ENCODE measurements around the gene SLC38A11.
"Not testable (repeated sequence)": the region's sequence is repeated elsewhere in the genome, so short reads cannot be mapped to it uniquely, and the experiment has no call there.

SLC38A11 gene

GRCh38 chr2:164954954-164955701 lies at the start of gene SLC38A11:
SLC38A11 (minus strand) TSS chr2:164955525; CDS start chr2:164955247, 278 bp downstream.
- DNase-seq = no peak

GRCh38 chr2:165003443-165004130 lies 48.3 kb upstream of the SLC38A11 start:
- no peak for DNase-seq

GRCh38 chr2:165002638-165003037 lies 47.3 kb upstream of the SLC38A11 start:
- DNase-seq = no peak

GRCh38 chr2:164994664-164995299 lies 39.5 kb upstream of the SLC38A11 start:
- DNase-seq = not testable (repeated sequence)

GRCh38 chr2:164993287-164994016 lies 38.1 kb upstream of the SLC38A11 start:
- no peak for DNase-seq

GRCh38 chr2:164992818-164993217 lies 37.5 kb upstream of the SLC38A11 start:
- DNase-seq = no peak

- not testable (repeated sequence) for DNase-seq
Observed at GRCh38 chr2:164992093-164992454, 36.7 kb upstream of the SLC38A11 start.

GRCh38 chr2:164991361-164992092 lies 36.2 kb upstream of the SLC38A11 start:
- not testable (repeated sequence) for DNase-seq

GRCh38 chr2:164990953-164991352 lies 35.6 kb upstream of the SLC38A11 start:
- DNase-seq = not testable (repeated sequence)

GRCh38 chr2:164988805-164989204 lies 33.5 kb upstream of the SLC38A11 start:
- DNase-seq = not testable (repeated sequence)

- DNase-seq = not testable (repeated sequence)
Observed at GRCh38 chr2:164986027-164986426, 30.7 kb upstream of the SLC38A11 start.

- no peak for DNase-seq
Observed at GRCh38 chr2:164984428-164984827, 29.1 kb upstream of the SLC38A11 start.

- no peak for DNase-seq
Observed at GRCh38 chr2:164981217-164981990, 26.1 kb upstream of the SLC38A11 start.

GRCh38 chr2:164980688-164981087 lies 25.4 kb upstream of the SLC38A11 start:
- not testable (repeated sequence) for DNase-seq

GRCh38 chr2:164979113-164979512 lies 23.8 kb upstream of the SLC38A11 start:
- DNase-seq = no peak

- not testable (repeated sequence) for DNase-seq
Observed at GRCh38 chr2:164976875-164977470, 21.6 kb upstream of the SLC38A11 start.

- no peak for DNase-seq
Observed at GRCh38 chr2:164976301-164976700, 21.0 kb upstream of the SLC38A11 start.

- peak; percentile 19 for DNase-seq
Observed at GRCh38 chr2:164975891-164976290, 20.6 kb upstream of the SLC38A11 start.

- DNase-seq = no peak
Observed at GRCh38 chr2:164974221-164974620, 18.9 kb upstream of the SLC38A11 start.

- no peak for DNase-seq
Observed at GRCh38 chr2:164972216-164972615, 16.9 kb upstream of the SLC38A11 start.

Data from KG1 (cell line).